Right kidney (tissue), 1 donor: ENCODE data around the gene CERK.
A peak's percentile ranks its signal among the peaks of the same experiment; 100 is the strongest.

ENCODE experiments used
- DNase-seq: peaks from one replicate; pipeline ENCODE4 v3.0.0-alpha.2; 2016

CERK gene

GRCh38 chr22:46663436-46664100, 74.5 kb downstream of the CERK start:
- DNase-seq, result no peak

GRCh38 chr22:46663001-46663400, 75.1 kb downstream of the CERK start:
- DNase-seq, result no peak

GRCh38 chr22:46662226-46662625, 75.8 kb downstream of the CERK start:
- no peak for DNase-seq

- DNase-seq, result no peak
Measured at GRCh38 chr22:46661221-46661851, 76.7 kb downstream of the CERK start.

- DNase-seq, result no peak
Measured at GRCh38 chr22:46660604-46661201, 77.3 kb downstream of the CERK start.

- no peak for DNase-seq
Measured at GRCh38 chr22:46659791-46660186, 78.3 kb downstream of the CERK start.

- no peak for DNase-seq
Measured at GRCh38 chr22:46659059-46659790, 78.8 kb downstream of the CERK start.

GRCh38 chr22:46657996-46658947, 79.8 kb downstream of the CERK start:
- no peak for DNase-seq

GRCh38 chr22:46657655-46657953, 80.4 kb downstream of the CERK start:
- no peak for DNase-seq

- DNase-seq, result no peak
Measured at GRCh38 chr22:46656856-46657654, 81.0 kb downstream of the CERK start.

- no peak for DNase-seq
Measured at GRCh38 chr22:46655861-46656608, 82.0 kb downstream of the CERK start.

- no peak for DNase-seq
Measured at GRCh38 chr22:46654927-46655595, 83.0 kb downstream of the CERK start.

GRCh38 chr22:46654426-46654825, 83.6 kb downstream of the CERK start:
- no peak for DNase-seq

GRCh38 chr22:46653596-46653995, 84.5 kb downstream of the CERK start:
- no peak for DNase-seq

- peak; percentile 55 for DNase-seq
Measured at GRCh38 chr22:46652847-46653331, 85.2 kb downstream of the CERK start.

GRCh38 chr22:46652081-46652846, 85.8 kb downstream of the CERK start:
- DNase-seq, result no peak

- DNase-seq, result no peak
Measured at GRCh38 chr22:46651316-46651715, 86.7 kb downstream of the CERK start.

- no peak for DNase-seq
Measured at GRCh38 chr22:46650078-46650810, 87.8 kb downstream of the CERK start.
